GM12873 (cell line): ENCODE data around the gene ACKR2.

Experiments used
- CTCF ChIP-seq: IDR thresholded peaks from 2 replicates; pipeline ENCODE4 v1.5.1; 2012; ENCODE audit warnings: low read depth, mild to moderate bottlenecking, moderate library complexity, low read length, control low read depth; ENCODE audit not compliant: insufficient read depth; ENCODE audit errors: missing control alignments

The ACKR2 gene

GRCh38 chr3:42914771-42915515, 105.7 kb downstream of the ACKR2 start:
- TF ChIP-seq CTCF = no peak
